NCI-H2107 treated with DMSO at 0.1 percent for 48 hours (cell line): ENCODE results near the gene GZMH.
"Not testable (repeated sequence)": the region's sequence is repeated elsewhere in the genome, so short reads cannot be mapped to it uniquely, and the experiment has no call there.

Experiments
- DNase-seq: peaks from one replicate; lab custom pipeline; 2025; ENCODE audit not compliant: unreplicated experiment; lab: John Stamatoyannopoulos, UW

The GZMH gene, protein sequence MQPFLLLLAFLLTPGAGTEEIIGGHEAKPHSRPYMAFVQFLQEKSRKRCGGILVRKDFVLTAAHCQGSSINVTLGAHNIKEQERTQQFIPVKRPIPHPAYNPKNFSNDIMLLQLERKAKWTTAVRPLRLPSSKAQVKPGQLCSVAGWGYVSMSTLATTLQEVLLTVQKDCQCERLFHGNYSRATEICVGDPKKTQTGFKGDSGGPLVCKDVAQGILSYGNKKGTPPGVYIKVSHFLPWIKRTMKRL

DNA sequence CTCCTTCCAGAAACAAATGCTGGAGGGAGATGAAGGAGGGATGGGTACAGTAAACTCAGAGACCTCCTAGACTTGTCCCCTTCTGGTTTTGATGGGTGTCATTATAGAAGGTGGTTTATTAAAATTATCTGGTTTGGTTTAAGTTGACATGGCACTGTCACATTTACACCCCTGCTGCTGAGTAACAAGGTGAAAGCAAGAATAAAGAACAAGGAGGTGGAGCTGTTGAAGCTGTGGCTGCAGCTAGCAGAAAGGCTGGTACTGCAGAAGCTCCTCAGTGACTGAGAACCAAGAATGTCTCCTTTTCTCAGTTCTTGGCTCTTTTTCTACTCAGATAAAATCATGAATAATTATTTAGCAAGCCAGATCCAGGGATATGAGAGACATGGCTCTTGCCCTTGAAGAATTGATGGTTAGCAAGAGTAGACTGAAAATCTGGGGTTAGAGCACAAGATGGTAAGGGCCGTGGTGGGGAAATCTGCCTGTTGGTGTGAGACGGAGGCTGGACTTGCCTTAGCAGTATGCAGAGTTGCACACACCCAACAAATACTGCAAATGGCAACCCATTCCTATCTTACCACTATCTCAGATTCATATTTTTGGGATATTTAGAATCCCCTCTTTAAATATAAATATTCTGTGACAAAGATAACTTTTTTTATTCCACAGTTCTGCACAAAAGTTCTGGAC is at the start of gene GZMH:
GZMH (minus strand) TSS at position 31 of the 690 bp plus-strand sequence. CDS start 72 bp downstream, outside the sequence.
- DNase-seq: no peak

DNA sequence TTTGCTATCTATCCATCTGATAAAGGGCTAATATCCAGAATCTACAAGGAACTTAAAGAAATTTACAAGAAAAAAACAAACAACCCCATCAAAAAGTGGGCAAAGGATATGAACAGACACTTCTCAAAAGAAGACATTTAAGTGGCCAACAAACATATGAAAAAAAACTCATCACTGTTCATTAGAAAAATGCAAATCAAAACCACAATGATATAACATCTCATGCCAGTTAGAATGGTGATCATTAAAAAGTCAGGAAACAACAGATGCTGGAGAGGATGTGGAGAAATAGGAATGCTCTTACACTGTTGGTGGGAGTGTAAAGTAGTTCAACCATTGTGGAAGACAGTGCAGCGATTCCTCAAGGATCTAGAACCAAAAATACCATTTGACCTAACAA is 38.9 kb upstream of the GZMH start:
- DNase-seq: not testable (repeated sequence)

DNA sequence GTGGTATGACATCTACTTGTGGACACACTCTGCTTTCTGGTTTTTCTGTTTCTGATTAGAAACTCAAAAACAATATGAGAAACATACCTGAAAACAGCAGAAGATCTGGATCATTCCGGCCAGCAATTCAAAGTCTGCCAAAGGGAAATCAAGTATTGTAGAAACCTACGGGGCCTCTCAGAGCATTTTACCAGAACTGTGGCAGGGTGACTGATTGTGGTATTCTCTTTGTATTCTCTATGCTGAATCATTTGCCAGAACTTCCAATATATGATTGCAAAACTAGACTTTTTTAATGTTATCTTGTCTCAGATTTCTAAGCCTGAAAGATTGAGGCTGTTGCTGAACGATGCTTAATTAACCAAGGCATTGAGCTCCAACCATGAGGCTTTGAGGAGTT is 30.4 kb upstream of the GZMH start:
- DNase-seq: no peak

DNA sequence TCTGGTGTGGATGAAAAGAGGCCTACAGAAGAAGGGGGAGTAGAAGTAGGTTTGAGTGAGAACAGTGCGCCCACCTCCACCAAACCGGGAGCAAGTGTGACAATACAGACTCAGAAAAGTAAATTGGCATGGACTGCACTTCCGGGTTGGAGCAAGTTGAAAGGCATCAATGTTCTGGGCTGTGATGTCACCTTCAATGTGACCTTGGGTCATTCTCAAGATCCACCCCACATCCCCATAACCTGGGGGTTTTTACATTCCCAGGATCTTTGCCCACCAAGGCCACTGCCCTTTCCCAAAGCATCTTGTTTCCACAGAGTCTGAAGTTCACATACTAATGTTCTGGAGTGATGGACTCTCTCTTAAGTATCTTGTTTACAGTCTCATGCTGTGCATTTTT is 29.8 kb upstream of the GZMH start:
- no peak for DNase-seq

DNA sequence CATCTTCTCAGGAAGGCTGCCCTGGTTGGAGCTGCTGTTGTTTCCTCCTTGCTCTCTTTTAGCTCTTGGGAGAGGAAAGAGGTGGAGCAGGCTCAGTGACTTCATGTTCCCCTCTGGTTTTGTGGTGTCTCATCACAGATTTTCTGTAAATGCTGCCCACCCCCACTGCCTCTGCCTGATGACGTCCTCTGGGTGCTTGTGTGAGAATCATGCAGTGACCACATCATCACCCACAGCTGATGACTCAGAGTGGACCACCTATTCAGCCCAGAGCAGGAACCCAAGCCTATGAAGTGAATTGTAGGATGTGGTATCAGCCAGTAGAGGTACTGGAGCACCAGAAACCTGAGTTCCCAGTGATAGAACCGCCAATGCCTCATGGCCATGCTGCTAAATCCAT is 24.7 kb upstream of the GZMH start, which contains the start of gene GZMB:
GZMB (minus strand) TSS at position 33 of the 400 bp plus-strand sequence; CDS start at position 3, 30 bp downstream.
- DNase-seq: no peak

DNA sequence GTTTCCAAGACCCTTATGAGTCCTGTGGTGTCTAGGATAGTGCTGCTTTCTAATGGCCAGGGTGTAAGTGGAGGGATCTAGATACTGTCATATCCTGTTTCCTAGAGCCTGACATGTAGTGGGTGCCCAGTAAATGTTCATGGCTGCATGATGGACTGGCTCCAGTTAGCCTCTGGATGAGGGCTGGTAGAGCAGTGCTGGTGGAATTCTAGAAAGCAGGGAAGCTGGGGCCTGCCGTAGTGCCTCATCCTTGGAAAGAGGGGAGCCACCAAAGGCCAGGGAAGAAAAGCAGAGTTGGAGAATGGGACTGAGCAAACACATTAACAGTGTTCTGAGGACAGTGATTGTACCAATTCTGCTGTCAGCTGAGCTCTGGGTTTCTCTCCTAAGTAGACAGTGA is 23.9 kb upstream of the GZMH start:
- no peak for DNase-seq

DNA sequence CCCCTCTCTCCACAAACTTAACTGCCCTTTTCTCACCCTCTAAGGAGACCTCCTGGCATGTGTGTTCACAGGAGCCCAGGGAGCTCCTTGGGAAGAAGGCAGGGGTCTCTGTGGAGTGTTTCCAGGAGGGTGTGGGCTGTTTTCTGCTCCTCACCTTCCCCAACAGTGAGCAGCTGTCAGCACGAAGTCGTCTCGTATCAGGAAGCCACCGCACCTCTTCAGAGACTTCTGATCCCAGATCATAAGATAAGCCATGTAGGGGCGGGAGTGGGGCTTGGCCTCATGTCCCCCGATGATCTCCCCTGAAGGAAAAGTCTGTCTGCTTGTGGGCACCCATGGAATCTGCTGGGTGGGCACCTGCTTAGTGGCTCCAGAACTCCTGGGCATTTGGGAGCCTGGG is 23.3 kb upstream of the GZMH start:
- no peak for DNase-seq

DNA sequence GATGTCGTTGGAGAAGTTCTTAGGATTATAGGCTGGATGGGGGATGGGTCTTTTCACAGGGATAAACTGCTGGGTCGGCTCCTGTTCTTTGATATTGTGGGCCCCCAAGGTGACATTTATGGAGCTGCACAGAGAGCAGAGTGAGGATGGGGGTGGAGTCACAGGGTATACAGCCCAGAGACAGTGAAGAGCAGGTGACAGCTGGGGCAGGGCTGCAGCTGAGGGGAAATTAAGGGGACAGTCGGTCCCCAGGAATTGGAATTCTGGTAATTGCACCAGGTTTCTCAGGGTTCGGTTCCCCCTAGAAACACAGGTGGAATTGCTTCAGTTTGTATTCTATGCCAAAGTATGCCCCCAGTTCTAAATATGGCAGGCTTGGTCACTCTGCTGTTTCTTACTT is 22.9 kb upstream of the GZMH start:
- no peak for DNase-seq

DNA sequence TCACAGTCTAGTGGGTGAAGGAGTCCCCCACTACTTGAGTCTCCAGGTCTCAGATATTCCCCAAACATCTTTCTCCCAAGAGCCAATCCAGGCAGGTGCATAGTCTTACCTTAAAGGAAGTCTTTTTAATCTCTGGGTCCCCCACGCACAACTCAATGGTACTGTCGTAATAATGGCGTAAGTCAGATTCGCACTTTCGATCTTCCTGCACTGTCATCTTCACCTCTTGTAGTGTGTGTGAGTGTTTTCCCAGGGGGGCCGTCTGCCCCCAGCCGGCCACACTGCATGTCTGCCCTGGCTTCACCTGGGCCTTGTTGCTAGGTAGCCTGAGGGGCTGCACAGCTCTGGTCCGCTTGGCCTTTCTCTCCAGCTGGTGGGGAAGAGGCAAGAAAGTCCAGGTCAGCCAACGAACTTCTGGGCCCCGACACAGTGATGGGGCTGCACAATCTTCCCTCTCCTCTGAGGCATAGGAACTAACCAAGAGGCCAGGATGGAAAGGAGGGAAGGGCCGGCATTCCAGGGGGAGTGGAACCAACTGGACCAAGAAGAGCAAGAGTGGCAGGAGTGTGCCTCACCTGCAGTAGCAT is 22.4 kb upstream of the GZMH start:
- DNase-seq: no peak

DNA sequence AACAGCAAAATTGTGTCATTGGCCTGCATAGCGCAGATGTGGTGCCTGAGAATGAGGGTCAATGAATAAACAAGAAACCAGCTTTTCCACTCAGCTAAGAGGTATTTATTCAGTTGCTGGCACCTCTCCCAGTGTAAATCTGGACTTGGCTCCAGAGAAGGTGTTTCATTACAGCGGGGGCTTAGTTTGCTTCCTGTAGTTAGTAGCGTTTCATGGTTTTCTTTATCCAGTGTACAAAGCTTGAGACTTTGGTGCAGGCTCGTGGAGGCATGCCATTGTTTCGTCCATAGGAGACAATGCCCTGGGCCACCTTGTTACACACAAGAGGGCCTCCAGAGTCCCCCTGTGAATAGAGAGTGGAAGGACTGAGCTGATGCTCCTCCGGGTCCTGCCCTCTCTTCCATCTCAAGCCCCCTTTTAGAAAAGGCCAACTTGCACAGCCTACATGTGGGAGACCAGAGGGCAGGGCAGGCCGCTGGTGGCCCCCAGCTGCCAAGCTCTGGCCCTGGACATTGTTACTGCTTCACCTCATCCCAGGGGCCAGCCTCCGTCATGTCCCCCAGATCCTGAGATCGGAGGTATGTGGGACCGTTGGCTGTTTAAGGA is 21.5 kb upstream of the GZMH start:
- DNase-seq: peak; percentile 62

DNA sequence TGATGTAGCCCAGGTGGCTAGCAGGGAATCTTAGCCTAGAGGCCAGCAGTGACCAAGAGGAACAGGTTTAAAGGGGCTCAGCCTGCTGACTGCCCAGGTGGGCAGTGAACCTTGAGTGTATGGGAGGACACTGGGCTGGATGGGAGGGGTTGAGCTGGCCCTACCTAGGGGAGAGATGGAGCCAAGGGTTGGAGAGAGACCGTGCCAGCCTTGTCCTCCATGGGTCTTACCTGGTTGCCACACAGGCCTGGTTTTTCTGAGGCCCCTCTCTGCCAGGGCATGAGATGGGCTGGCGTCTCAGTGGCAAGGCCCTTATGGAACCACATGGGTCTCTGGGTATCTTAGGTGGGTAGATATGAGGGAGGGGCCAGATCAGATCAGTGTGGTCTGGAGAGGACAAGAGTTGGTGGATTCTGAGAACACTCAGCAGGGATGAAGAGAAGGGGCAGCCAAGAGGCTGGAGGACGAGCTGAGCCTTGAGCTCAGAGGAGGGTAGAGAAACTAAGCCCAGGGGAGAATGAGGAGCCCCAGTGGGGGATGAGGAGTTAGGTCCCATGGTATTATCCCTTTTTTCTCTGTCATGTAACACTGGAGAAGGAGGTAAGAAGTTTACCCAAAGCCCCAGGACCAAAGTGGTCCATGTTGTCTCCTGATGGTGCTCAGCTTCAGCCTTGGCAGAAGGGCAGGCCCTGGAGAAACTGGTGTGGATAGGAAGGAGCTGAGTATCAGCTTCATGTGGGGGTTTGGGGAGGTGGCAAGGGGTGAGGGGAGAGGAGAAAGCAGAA is 20.8 kb upstream of the GZMH start:
- DNase-seq: no peak

DNA sequence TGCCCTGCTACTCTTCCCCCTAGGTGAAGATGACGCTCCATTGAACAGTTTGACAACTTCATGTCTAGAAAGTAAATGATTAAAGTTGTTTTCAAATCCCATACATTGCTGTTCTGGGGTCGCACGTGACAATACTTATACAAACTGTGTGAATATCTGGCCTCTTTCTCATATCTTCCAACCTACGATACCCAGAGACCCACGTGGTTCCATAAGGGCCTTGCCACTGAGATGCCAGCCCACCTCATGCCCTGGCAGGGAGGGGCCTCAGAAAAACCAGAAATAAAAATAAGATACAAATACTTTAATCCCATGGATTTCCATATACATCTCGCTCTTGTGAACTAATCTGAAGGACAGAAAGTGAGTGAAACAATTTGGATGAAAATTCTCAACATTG is 20.0 kb upstream of the GZMH start:
- no peak for DNase-seq

DNA sequence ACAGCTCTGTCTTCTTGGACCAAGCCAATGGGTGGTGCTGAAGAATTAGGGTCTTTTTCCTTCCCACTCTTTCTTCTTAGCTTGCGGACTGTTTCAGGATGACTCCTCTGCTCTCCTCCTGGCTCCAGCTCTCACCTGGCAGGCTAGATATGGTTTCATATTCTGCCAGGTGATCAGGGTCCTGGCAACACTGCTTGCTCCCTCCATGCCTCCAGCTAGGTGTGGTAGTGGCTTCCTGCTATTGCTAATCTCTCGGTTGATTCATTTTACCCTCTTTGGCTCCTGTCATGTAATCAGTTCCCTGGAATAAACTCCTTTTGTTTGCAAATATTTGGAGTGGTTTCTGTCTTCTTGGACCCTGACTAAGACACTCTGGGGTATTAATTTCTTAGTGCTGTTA is 4.3 kb upstream of the GZMH start:
- DNase-seq: no peak

DNA sequence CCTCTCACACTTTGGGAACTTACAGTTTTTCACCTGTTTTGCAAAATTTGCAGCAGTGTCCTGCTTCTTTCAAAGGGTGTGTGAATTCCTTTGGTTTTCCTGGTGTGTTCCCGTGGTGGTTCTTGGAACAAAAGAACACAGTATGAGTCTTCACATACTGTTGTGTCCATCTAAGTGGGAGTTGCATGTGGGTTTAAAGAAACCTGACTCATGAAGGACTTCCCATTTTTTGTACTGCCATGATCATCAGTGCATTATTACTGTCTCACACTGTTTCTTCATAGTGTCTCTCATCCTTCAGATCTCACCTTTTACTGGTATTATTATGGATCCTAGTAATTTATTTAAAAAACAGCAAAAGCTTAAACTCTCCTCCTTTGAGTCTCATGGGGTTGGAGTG is 3.8 kb upstream of the GZMH start:
- DNase-seq: no peak

DNA sequence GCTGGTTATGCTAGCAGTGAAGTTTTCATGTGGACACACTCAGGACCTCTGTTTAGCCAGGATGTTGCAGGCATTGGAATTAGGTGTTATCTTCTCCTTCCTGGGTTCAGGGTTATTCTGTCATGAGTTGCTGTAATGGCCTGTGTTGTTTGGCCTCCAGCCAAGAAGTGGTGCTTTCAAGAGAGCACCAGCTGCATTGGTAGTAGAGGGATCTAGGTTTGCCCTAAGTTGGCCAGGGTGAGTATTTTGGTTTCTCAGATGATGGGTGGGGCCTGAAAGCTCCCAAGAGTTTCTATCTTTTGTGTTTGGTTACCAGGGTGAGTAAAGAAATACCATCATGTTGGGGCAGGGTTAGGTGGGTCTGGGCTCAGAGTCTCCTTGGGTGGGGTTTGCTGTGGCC is 2.7 kb upstream of the GZMH start:
- DNase-seq: no peak

DNA sequence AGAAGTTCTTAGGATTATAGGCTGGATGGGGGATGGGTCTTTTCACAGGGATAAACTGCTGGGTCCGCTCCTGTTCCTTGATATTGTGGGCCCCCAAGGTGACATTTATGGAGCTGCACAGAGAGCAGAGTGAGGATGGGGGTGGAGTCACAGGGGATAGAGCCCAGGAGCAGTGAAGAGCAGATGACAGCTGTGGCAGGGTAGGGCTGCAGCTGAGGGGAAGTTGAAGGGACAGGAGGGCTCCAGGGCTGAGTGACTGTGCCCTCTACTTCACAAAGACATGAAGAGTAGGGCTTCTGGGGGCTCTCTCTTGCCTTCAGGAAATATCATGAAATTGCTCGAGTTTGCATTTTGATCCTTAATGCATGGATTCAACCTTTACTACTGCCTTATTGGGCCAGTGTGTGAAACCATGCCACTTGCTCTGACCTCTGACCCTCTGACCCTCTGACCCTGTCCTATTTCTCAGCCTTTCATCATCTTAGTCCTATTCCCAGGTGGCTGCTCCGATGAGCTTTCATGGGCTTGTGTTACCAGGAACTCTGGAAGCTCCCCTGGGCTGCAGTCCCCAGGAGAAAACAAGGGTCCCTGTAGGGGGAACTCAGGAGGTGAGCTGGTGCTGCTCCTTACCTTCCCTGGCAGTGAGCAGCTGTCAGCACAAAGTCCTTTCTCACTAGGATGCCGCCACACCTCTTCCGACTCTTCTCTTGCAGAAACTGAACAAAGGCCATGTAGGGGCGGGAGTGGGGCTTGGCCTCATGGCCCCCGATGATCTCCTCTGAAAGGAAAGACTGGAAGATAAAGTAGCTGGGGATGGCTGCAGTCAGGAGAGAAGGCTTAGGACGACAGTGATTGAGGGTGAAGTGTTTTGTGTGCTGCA is 1.6 kb downstream of the GZMH start:
- DNase-seq: no peak

DNA sequence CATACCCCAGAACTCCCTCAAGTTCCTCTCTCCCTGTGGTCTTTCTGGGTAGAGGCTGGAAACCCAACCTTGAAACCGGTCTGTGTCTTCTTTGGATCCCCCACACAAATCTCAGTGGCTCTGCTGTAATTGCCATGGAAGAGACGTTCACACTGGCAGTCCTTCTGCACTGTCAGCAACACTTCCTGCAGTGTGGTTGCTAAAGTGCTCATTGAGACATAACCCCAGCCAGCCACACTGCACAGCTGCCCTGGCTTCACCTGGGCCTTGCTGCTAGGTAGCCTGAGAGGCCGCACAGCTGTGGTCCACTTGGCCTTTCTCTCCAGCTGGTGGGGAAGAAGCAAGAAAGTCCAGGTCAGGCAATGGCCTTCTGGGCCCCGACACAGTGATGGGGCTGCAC is 2.4 kb downstream of the GZMH start:
- DNase-seq: no peak

DNA sequence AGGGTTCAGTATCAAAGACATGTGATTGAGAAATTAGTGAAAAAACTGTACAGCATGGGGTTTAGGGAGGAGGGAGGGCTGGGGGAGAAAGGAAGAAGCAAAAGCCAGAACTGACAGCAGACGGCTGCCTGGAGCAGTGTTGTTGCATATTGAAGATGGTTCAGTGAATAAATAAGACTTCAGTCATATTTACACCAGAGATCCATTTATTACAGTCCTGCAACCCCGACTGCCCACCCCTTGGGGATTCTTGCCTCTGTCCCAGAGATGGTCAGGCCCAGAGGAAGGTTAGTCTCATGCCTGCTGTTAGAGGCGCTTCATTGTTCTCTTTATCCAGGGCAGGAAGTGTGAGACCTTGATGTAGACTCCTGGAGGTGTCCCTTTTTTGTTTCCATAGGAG is 3.2 kb downstream of the GZMH start:
- no peak for DNase-seq

DNA sequence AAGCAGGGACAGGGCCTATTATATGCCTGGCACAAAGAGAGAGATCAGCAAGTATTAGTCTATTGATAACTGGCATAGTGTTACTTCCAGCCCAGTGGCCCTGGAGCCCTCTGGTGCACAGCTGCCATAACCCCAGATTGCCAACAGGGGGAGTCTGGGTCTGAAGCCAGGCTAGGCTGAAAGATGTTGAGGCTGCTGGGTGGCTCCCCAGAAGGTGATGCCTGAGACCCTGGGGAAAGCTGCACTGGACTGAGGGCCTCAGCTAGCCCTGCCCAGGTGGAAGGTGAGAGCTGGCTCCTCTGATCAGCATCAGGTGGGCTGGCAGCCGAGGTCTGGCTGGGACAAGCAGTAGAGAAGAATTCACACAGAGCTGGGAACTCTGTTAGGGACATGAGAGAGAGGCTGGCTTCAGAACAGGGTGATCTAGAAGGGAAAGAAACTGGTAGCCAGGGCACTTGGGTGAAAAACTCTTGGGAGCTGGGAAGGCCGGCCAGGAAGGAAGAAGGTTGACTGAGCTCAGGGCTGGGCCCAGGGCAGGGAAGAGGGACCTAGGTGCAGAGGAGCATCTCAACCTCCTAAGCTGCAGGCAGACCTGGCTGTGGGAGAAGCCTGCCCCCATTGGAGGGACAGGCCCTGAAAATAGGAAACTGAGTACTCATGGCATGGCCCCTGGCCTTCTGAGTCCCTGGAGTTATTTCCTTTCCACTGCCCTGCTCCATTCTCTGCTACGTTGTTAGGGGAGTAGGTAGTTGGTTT is 3.9 kb downstream of the GZMH start:
- DNase-seq: no peak

DNA sequence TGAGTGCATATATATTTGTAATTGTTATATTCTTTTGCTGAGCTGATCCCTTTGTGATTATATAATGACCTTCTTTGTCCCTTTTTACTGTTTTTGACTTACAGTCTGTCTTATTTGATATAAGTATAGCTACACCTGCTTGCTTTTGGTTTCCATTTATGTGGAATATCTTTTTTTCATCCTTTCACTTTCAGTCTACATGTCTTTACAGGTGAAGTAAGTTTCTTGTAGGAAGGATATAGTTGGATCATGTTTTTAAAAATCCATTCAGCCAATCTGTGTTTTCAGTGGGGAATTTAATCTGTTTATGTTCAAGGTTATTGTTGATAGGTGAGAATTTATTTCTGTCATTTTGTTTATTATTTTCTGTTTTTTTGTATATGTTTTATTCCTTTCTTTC is 12.1 kb downstream of the GZMH start:
- DNase-seq: no peak
